GM10847 (cell line): ENCODE results near the gene MALRD1.

Experiments
- POLR2A ChIP-seq: IDR thresholded peaks from 2 replicates; pipeline ENCODE4 v1.6.1; 2011; ENCODE audit not compliant: insufficient read length; ENCODE audit errors: extremely low read depth

Gene MALRD1

GRCh38 chr10:19164461-19164860 lies 115.9 kb downstream of the MALRD1 start:
- no peak for TF ChIP-seq POLR2A

GRCh38 chr10:19168584-19168983 lies 120.0 kb downstream of the MALRD1 start:
- TF ChIP-seq POLR2A: no peak

- no peak for TF ChIP-seq POLR2A
Measured at GRCh38 chr10:19169041-19169440, 120.4 kb downstream of the MALRD1 start.

- TF ChIP-seq POLR2A: no peak
Measured at GRCh38 chr10:19169684-19170083, 121.1 kb downstream of the MALRD1 start.

GRCh38 chr10:19178675-19179074 lies 130.1 kb downstream of the MALRD1 start:
- TF ChIP-seq POLR2A: no peak

GRCh38 chr10:19184891-19185290 lies 136.3 kb downstream of the MALRD1 start:
- TF ChIP-seq POLR2A: no peak

GRCh38 chr10:19194866-19195265 lies 146.3 kb downstream of the MALRD1 start:
- no peak for TF ChIP-seq POLR2A

- TF ChIP-seq POLR2A: no peak
Measured at GRCh38 chr10:19195698-19196097, 147.1 kb downstream of the MALRD1 start.

GRCh38 chr10:19200211-19200610 lies 151.6 kb downstream of the MALRD1 start:
- TF ChIP-seq POLR2A: no peak

GRCh38 chr10:19204246-19204917 lies 155.8 kb downstream of the MALRD1 start:
- no peak for TF ChIP-seq POLR2A

- no peak for TF ChIP-seq POLR2A
Measured at GRCh38 chr10:19209319-19209718, 160.7 kb downstream of the MALRD1 start.

- TF ChIP-seq POLR2A: no peak
Measured at GRCh38 chr10:19212590-19212989, 164.0 kb downstream of the MALRD1 start.

GRCh38 chr10:19221216-19221615 lies 172.6 kb downstream of the MALRD1 start:
- TF ChIP-seq POLR2A: no peak

- no peak for TF ChIP-seq POLR2A
Measured at GRCh38 chr10:19226025-19226424, 177.4 kb downstream of the MALRD1 start.

- no peak for TF ChIP-seq POLR2A
Measured at GRCh38 chr10:19231034-19231433, 182.4 kb downstream of the MALRD1 start.

- no peak for TF ChIP-seq POLR2A
Measured at GRCh38 chr10:19245889-19246752, 197.5 kb downstream of the MALRD1 start.
